HL-60 (cell line): ENCODE data around the gene OAS2.

Source experiments
- CTCF ChIP-seq: IDR thresholded peaks from one replicate; pipeline ENCODE4 v1.5.1; 2011; ENCODE audit warnings: low read length, control low read depth, inconsistent platforms; ENCODE audit not compliant: insufficient read depth
- REST ChIP-seq: IDR thresholded peaks from 2 replicates; pipeline ENCODE4 v1.6.1; 2012; ENCODE audit warnings: low read depth; ENCODE audit not compliant: insufficient replicate concordance
- SPI1 ChIP-seq: IDR thresholded peaks from 2 replicates; pipeline ENCODE4 v1.6.1; 2012; ENCODE audit warnings: low read depth, mild to moderate bottlenecking, borderline replicate concordance

DNA sequence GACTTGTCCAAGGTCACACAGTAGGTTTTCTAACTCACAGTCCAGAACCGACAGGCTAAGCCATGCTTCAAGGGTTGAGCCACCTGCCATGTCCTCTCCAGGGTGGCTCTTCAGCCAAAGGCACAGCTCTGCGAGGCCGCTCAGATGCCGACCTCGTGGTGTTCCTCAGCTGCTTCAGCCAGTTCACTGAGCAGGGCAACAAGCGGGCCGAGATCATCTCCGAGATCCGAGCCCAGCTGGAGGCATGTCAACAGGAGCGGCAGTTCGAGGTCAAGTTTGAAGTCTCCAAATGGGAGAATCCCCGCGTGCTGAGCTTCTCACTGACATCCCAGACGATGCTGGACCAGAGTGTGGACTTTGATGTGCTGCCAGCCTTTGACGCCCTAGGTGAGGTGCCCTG lies 12.7 kb upstream of the OAS2 start:
- TF ChIP-seq CTCF (no peak), SPI1 (no peak), REST (no peak)
